ENCODE data around the gene ATG13.

ATG13 gene

DNA sequence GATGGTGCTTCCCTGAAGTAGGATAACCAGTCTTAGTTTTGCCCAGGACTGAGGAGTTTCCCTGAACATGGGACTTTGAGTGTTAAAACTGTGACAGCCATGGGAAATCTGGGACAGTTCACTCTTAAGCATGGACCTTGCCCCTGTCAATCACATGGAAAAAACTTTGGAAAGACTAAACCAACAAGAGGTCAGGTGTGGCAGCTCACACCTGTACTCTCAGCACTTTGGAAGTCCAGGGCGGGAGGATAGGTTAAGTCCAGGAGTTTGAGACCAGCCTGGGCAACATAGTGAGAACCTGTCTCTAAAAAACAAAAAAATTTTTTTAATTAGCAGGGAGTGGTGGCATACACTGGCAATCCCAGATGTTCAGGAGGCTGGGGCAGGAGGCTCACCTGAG is 20.2 kb upstream of the ATG13 start:
- no peak overlapping the region for H3K18ac ChIP-seq (ENCODE audit: low read length)
- DNase-seq (ENCODE audit: low spot score) = no peak
- H3K4me3 ChIP-seq (ENCODE audit: low read length in 2 of 2) = no peak overlapping the region
- H4K91ac ChIP-seq (ENCODE audit: low read depth, low read length, poor library complexity) = no peak overlapping the region
- no peaks in the 10 kb centered on the region for H3K27me3 ChIP-seq (ENCODE audit: control insufficient read depth in 3 of 3, insufficient read depth in 3 of 3, low read depth in 1 of 3, low read length in 3 of 3)
- peaks cover 2% of the 10 kb centered on the region in 2 donors for H3K4me1 ChIP-seq (ENCODE audit: control insufficient read depth in 2 of 2, insufficient read depth in 1 of 2, low read depth in 1 of 2, low read length in 2 of 2)
- H2BK120ac ChIP-seq (ENCODE audit: low read depth, low read length) = no peak overlapping the region
- H3K9ac ChIP-seq (ENCODE audit: low read depth, low read length, poor library complexity) = no peak overlapping the region
- no peak overlapping the region for H4K8ac ChIP-seq (ENCODE audit: low read depth, low read length)
- no peak overlapping the region for H2BK12ac ChIP-seq (ENCODE audit: low read length)
- H2BK15ac ChIP-seq (ENCODE audit: low read length) = no peak overlapping the region
- no peak overlapping the region for H3K23ac ChIP-seq (ENCODE audit: low read depth, low read length, poor library complexity)
- peaks cover 7% of the 10 kb centered on the region for H3K79me1 ChIP-seq (ENCODE audit: low read depth, low read length)
- H3K9me3 ChIP-seq (replicated peaks in 1 of 2; ENCODE audit: control insufficient read depth in 2 of 2, insufficient read depth in 1 of 2, low read depth in 1 of 2, low read length in 2 of 2) = no peaks in the 10 kb centered on the region
- H3K4ac ChIP-seq (ENCODE audit: low read length) = no peak overlapping the region
- WGBS, 2 donors (ENCODE audit: extremely low coverage in 2 of 2, insufficient read length in 2 of 2, insufficient replicate concordance in 1 of 2) = no CpG with 5 or more reads among the region's 1 CpG
- H3K4me2 ChIP-seq (ENCODE audit: insufficient read depth, low read length, poor library complexity, severe bottlenecking) = no peak overlapping the region
- H2AK5ac ChIP-seq (ENCODE audit: low read depth, low read length) = no peak overlapping the region
- no peak overlapping the region for H3K27ac ChIP-seq (replicated peaks; ENCODE audit: low read length)
- no peak overlapping the region for H2AFZ ChIP-seq (ENCODE audit: low read length)
- no peaks in the 10 kb centered on the region for H3K36me3 ChIP-seq (replicated peaks in 1 of 2; ENCODE audit: control insufficient read depth in 2 of 2, insufficient read depth in 2 of 2, low read length in 2 of 2)
- no peak overlapping the region for H3K14ac ChIP-seq (ENCODE audit: low read length)
- H2BK5ac ChIP-seq (ENCODE audit: low read length) = no peak overlapping the region

- Histone ChIP-seq H2AFZ (ENCODE audit: low read length) (no peak overlapping the region), H2AK5ac (ENCODE audit: low read depth, low read length) (no peak overlapping the region), H2BK12ac (ENCODE audit: low read length) (no peak overlapping the region), H2BK15ac (ENCODE audit: low read length) (no peak overlapping the region), H3K4me3 (ENCODE audit: low read length in 2 of 2) (no peak overlapping the region), H3K4ac (ENCODE audit: low read length) (no peak overlapping the region), H3K27me3 (ENCODE audit: control insufficient read depth in 3 of 3, insufficient read depth in 3 of 3, low read depth in 1 of 3, low read length in 3 of 3) (no peaks in the 10 kb centered on the region), H2BK5ac (ENCODE audit: low read length) (no peak overlapping the region), H4K91ac (ENCODE audit: low read depth, low read length, poor library complexity) (no peak overlapping the region), H3K79me1 (ENCODE audit: low read depth, low read length) (peaks cover 5% of the 10 kb centered on the region), H3K4me2 (ENCODE audit: insufficient read depth, low read length, poor library complexity, severe bottlenecking) (no peak overlapping the region), H3K9me3 (replicated peaks in 1 of 2; ENCODE audit: control insufficient read depth in 2 of 2, insufficient read depth in 1 of 2, low read depth in 1 of 2, low read length in 2 of 2) (no peaks in the 10 kb centered on the region), H3K9ac (ENCODE audit: low read depth, low read length, poor library complexity) (no peak overlapping the region), H3K23ac (ENCODE audit: low read depth, low read length, poor library complexity) (no peak overlapping the region), H3K4me1 (ENCODE audit: control insufficient read depth in 2 of 2, insufficient read depth in 1 of 2, low read depth in 1 of 2, low read length in 2 of 2) (peaks cover 0 to 2% of the 10 kb centered on the region in 2 donors), H4K8ac (ENCODE audit: low read depth, low read length) (no peak overlapping the region), H3K14ac (ENCODE audit: low read length) (no peak overlapping the region), H2BK120ac (ENCODE audit: low read depth, low read length) (no peak overlapping the region), H3K18ac (ENCODE audit: low read length) (no peak overlapping the region), H3K27ac (replicated peaks; ENCODE audit: low read length) (no peak overlapping the region), H3K36me3 (replicated peaks in 1 of 2; ENCODE audit: control insufficient read depth in 2 of 2, insufficient read depth in 2 of 2, low read length in 2 of 2) (no peaks in the 10 kb centered on the region)
- no peak for DNase-seq (ENCODE audit: low spot score)
- no CpG with 5 or more reads among the region's 6 CpGs for WGBS, 2 donors (ENCODE audit: extremely low coverage in 2 of 2, insufficient read length in 2 of 2, insufficient replicate concordance in 1 of 2)
Measured at GRCh38 chr11:46597609-46598219, 19.6 kb upstream of the ATG13 start.

GRCh38 chr11:46599340-46600193 is 17.8 kb upstream of the ATG13 start:
- no CpG with 5 or more reads among the region's 8 CpGs for WGBS, 2 donors (ENCODE audit: extremely low coverage in 2 of 2, insufficient read length in 2 of 2, insufficient replicate concordance in 1 of 2)
- DNase-seq (ENCODE audit: low spot score) = no peak

GRCh38 chr11:46600194-46600960 is 17.0 kb upstream of the ATG13 start:
- Histone ChIP-seq H3K9ac (ENCODE audit: low read depth, low read length, poor library complexity) (no peak overlapping the region), H3K4me3 (ENCODE audit: low read length in 2 of 2) (no peak overlapping the region), H2BK5ac (ENCODE audit: low read length) (no peak overlapping the region), H2AK5ac (ENCODE audit: low read depth, low read length) (no peak overlapping the region), H3K4me2 (ENCODE audit: insufficient read depth, low read length, poor library complexity, severe bottlenecking) (no peak overlapping the region), H3K18ac (ENCODE audit: low read length) (no peak overlapping the region), H3K4ac (ENCODE audit: low read length) (no peak overlapping the region), H2BK12ac (ENCODE audit: low read length) (no peak overlapping the region), H2AFZ (ENCODE audit: low read length) (no peak overlapping the region), H3K23ac (ENCODE audit: low read depth, low read length, poor library complexity) (no peak overlapping the region), H3K14ac (ENCODE audit: low read length) (no peak overlapping the region), H4K91ac (ENCODE audit: low read depth, low read length, poor library complexity) (no peak overlapping the region), H2BK15ac (ENCODE audit: low read length) (no peak overlapping the region), H4K8ac (ENCODE audit: low read depth, low read length) (no peak overlapping the region), H3K36me3 (replicated peaks in 1 of 2; ENCODE audit: control insufficient read depth in 2 of 2, insufficient read depth in 2 of 2, low read length in 2 of 2) (peaks cover 3 to 6% of the 10 kb centered on the region in 2 donors), H3K79me1 (ENCODE audit: low read depth, low read length) (no peaks in the 10 kb centered on the region), H2BK120ac (ENCODE audit: low read depth, low read length) (no peak overlapping the region), H3K27ac (replicated peaks; ENCODE audit: low read length) (no peak overlapping the region), H3K27me3 (ENCODE audit: control insufficient read depth in 3 of 3, insufficient read depth in 3 of 3, low read depth in 1 of 3, low read length in 3 of 3) (no peaks in the 10 kb centered on the region), H3K9me3 (replicated peaks in 1 of 2; ENCODE audit: control insufficient read depth in 2 of 2, insufficient read depth in 1 of 2, low read depth in 1 of 2, low read length in 2 of 2) (no peaks in the 10 kb centered on the region), H3K4me1 (ENCODE audit: control insufficient read depth in 2 of 2, insufficient read depth in 1 of 2, low read depth in 1 of 2, low read length in 2 of 2) (no peaks in the 10 kb centered on the region)
- no peak for DNase-seq (ENCODE audit: low spot score)
- no CpG with 5 or more reads among the region's 3 CpGs for WGBS, 2 donors (ENCODE audit: extremely low coverage in 2 of 2, insufficient read length in 2 of 2, insufficient replicate concordance in 1 of 2)

More at GRCh38 chr11:46599340-46600193, 17.8 kb upstream of the ATG13 start:
- no peaks in the 10 kb centered on the region for H3K4me1 ChIP-seq (ENCODE audit: control insufficient read depth in 2 of 2, insufficient read depth in 1 of 2, low read depth in 1 of 2, low read length in 2 of 2)
- H2BK12ac ChIP-seq (ENCODE audit: low read length) = no peak overlapping the region
- H2AFZ ChIP-seq (ENCODE audit: low read length) = no peak overlapping the region
- no peak overlapping the region for H3K14ac ChIP-seq (ENCODE audit: low read length)
- H3K27ac ChIP-seq (replicated peaks; ENCODE audit: low read length) = no peak overlapping the region
- H3K36me3 ChIP-seq (replicated peaks in 1 of 2; ENCODE audit: control insufficient read depth in 2 of 2, insufficient read depth in 2 of 2, low read length in 2 of 2) = peaks cover 3 to 6% of the 10 kb centered on the region in 2 donors
- no peak overlapping the region for H3K9ac ChIP-seq (ENCODE audit: low read depth, low read length, poor library complexity)
- H4K8ac ChIP-seq (ENCODE audit: low read depth, low read length) = no peak overlapping the region
- H2AK5ac ChIP-seq (ENCODE audit: low read depth, low read length) = no peak overlapping the region
- no peaks in the 10 kb centered on the region for H3K27me3 ChIP-seq (ENCODE audit: control insufficient read depth in 3 of 3, insufficient read depth in 3 of 3, low read depth in 1 of 3, low read length in 3 of 3)
- H3K4me3 ChIP-seq (ENCODE audit: low read length in 2 of 2) = no peak overlapping the region
- no peak overlapping the region for H3K4me2 ChIP-seq (ENCODE audit: insufficient read depth, low read length, poor library complexity, severe bottlenecking)
- no peaks in the 10 kb centered on the region for H3K79me1 ChIP-seq (ENCODE audit: low read depth, low read length)
- H4K91ac ChIP-seq (ENCODE audit: low read depth, low read length, poor library complexity) = no peak overlapping the region
- no peak overlapping the region for H2BK5ac ChIP-seq (ENCODE audit: low read length)
- no peak overlapping the region for H3K4ac ChIP-seq (ENCODE audit: low read length)
- H3K9me3 ChIP-seq (replicated peaks in 1 of 2; ENCODE audit: control insufficient read depth in 2 of 2, insufficient read depth in 1 of 2, low read depth in 1 of 2, low read length in 2 of 2) = no peaks in the 10 kb centered on the region
- H2BK15ac ChIP-seq (ENCODE audit: low read length) = no peak overlapping the region
- no peak overlapping the region for H3K18ac ChIP-seq (ENCODE audit: low read length)
- no peak overlapping the region for H2BK120ac ChIP-seq (ENCODE audit: low read depth, low read length)
- no peak overlapping the region for H3K23ac ChIP-seq (ENCODE audit: low read depth, low read length, poor library complexity)
